Endodermal cell (in vitro differentiated cells): ENCODE results near the gene ABR. TPM values are rescaled to one million over a fixed set of nuclear protein-coding genes. Genes with fewer than 3 reads are reported as not detected.

Source experiments
- DNase-seq: peaks from one replicate; pipeline ENCODE4 v3.0.0-alpha.2; 2017
- H3K27ac ChIP-seq: 2 replicates; pipeline ENCODE4 v1.5.1; 2013; ENCODE audit warnings: mild to moderate bottlenecking, low read depth, low read length, moderate library complexity
- H3K27me3 ChIP-seq: 2 replicates; pipeline ENCODE4 v1.6.1; 2013; ENCODE audit warnings: mild to moderate bottlenecking, low read length, moderate library complexity; ENCODE audit not compliant: insufficient read depth, control insufficient read depth, poor library complexity, severe bottlenecking
- H3K36me3 ChIP-seq: 2 replicates; pipeline ENCODE4 v1.7.0; 2013; ENCODE audit warnings: mild to moderate bottlenecking, low read length, moderate library complexity; ENCODE audit not compliant: control insufficient read depth, insufficient read depth
- H3K4me1 ChIP-seq: one replicate; pipeline ENCODE4 v1.7.0; 2013; ENCODE audit warnings: low read length; ENCODE audit not compliant: control insufficient read depth, insufficient read depth
- H3K4me3 ChIP-seq: 2 replicates; pipeline ENCODE4 v1.5.1; 2013; ENCODE audit warnings: mild to moderate bottlenecking, low read length, moderate library complexity
- H3K9ac ChIP-seq: 2 replicates; pipeline ENCODE4 v1.6.1; 2013; ENCODE audit warnings: mild to moderate bottlenecking, low read length, moderate library complexity; ENCODE audit not compliant: poor library complexity, severe bottlenecking; ENCODE audit errors: extremely low read depth
- H3K9me3 ChIP-seq: 2 replicates; pipeline ENCODE4 v1.6.1; 2013; ENCODE audit warnings: mild to moderate bottlenecking, low read length, moderate library complexity; ENCODE audit not compliant: control insufficient read depth
- H3K27ac Mint-ChIP-seq: 2 replicates; pipeline ENCODE4 v1.8.0; 2020; ENCODE audit warnings: mixed read lengths
- H3K27me3 Mint-ChIP-seq: 2 replicates; pipeline ENCODE4 v1.8.0; 2021; ENCODE audit warnings: mild to moderate bottlenecking, mixed read lengths; ENCODE audit not compliant: insufficient read depth
- H3K36me3 Mint-ChIP-seq: 2 replicates; pipeline ENCODE4 v1.8.0; 2020; ENCODE audit warnings: low read depth, mixed read lengths
- H3K4me1 Mint-ChIP-seq: 2 replicates; pipeline ENCODE4 v1.8.0; 2020; ENCODE audit warnings: mixed read lengths
- H3K4me3 Mint-ChIP-seq: 2 replicates; pipeline ENCODE4 v1.8.0; 2020; ENCODE audit warnings: mild to moderate bottlenecking, moderate library complexity, mixed read lengths
- H3K9me3 Mint-ChIP-seq: 2 replicates; pipeline ENCODE4 v1.8.0; 2020; ENCODE audit warnings: mild to moderate bottlenecking, mixed read lengths
- WGBS, 2 experiments: methylation state at CpG; one replicate each; pipeline versions ENCODE4 v1.1.5 to v1.1.7; 2013; ENCODE audit warnings: missing lambda C conversion rate in 2 of 2, mixed read lengths in 1 of 2; ENCODE audit not compliant: insufficient coverage in 1 of 2, insufficient read length in 1 of 2; 5-methylcytosine and 5-hydroxymethylcytosine counted together
- total RNA-seq, 2 donors: library from RNA; stranded (reverse); fragmentation: NEBNext Ultra II Directional in 1 of 2; extraction: Animal tissue kit (Norgen Biotek cat#: 25700) in 1 of 2; gene quantifications; 2 replicates in 1 of 2; 3 replicates in 1 of 2; pipeline ENCODE4 v1.2.1, GENCODE V29; 2021
- TF ChIP-seq, protein P1 (sequence below): fragments of 200-600 bp; sonication (generic); conservative IDR thresholded peaks from 2 replicates; pipeline ENCODE4 v1.5.0; 2021; ENCODE audit warnings: antibody characterized with exemption, mild to moderate bottlenecking

ABR gene
- total RNA-seq, 2 donors from 2014 or later = 51.1 to 58.7 TPM

DNA sequence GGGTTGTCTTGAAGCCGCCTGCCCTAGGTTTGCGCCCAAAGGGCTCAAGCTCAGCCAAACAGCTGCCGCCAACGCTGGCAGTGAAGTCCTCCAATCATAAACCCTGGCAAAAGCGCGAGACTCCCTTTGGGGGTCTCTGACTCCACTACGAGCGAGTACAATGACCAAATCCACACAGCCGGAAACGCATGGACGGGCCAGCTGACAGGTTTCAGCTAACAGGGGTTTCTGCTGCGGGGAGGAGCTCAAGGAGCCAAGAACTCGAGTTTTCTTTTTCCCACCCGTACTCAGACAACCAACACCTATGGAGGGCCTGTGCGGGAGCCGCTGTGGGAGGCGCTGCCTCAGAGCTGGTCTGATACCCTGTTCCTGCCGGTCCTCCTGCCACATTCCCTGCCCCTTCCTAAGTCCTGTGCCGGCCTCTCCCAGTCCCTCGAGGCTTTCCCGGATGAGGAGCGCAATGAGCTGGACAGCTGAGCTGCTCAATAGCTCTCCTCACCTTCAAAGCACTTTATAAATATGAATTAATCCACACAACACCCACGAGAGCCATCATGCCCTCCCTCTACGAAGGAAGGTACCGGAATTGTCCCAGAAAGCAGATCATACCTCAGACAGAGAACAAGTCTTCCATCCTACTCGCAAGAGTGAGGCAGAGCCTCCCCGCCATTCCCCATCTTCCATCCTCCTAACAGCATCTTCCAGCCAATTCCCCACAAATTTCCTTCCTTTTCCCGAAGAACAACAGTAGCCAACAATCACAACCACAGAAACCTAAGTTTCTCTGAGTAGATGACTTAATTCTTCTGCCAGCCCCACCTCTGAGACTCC, 6.1 kb downstream of the ABR start:
- H3K4me3 ChIP-seq = no peak overlapping the region
- H3K27me3 ChIP-seq = no peaks in the 10 kb centered on the region
- no peaks in the 10 kb centered on the region for H3K36me3 ChIP-seq
- no peaks in the 10 kb centered on the region for H3K36me3 Mint-ChIP-seq
- H3K4me1 Mint-ChIP-seq = peaks cover 6% of the 10 kb centered on the region
- H3K9me3 Mint-ChIP-seq = no peaks in the 10 kb centered on the region
- H3K4me3 Mint-ChIP-seq = no peak overlapping the region
- no peaks in the 10 kb centered on the region for H3K4me1 ChIP-seq
- DNase-seq = no peak
- WGBS, 2 experiments = 93 to 94% methylated on average over 19 to 28 of the region's 28 CpGs
- H3K9ac ChIP-seq = no peak overlapping the region
- H3K27me3 Mint-ChIP-seq = peaks cover 5% of the 10 kb centered on the region
- no peak overlapping the region for H3K27ac Mint-ChIP-seq
- no peak overlapping the region for H3K27ac ChIP-seq
- TF ChIP-seq, protein P1, sequence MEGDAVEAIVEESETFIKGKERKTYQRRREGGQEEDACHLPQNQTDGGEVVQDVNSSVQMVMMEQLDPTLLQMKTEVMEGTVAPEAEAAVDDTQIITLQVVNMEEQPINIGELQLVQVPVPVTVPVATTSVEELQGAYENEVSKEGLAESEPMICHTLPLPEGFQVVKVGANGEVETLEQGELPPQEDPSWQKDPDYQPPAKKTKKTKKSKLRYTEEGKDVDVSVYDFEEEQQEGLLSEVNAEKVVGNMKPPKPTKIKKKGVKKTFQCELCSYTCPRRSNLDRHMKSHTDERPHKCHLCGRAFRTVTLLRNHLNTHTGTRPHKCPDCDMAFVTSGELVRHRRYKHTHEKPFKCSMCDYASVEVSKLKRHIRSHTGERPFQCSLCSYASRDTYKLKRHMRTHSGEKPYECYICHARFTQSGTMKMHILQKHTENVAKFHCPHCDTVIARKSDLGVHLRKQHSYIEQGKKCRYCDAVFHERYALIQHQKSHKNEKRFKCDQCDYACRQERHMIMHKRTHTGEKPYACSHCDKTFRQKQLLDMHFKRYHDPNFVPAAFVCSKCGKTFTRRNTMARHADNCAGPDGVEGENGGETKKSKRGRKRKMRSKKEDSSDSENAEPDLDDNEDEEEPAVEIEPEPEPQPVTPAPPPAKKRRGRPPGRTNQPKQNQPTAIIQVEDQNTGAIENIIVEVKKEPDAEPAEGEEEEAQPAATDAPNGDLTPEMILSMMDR = no peak
- no peaks in the 10 kb centered on the region for H3K9me3 ChIP-seq

DNA sequence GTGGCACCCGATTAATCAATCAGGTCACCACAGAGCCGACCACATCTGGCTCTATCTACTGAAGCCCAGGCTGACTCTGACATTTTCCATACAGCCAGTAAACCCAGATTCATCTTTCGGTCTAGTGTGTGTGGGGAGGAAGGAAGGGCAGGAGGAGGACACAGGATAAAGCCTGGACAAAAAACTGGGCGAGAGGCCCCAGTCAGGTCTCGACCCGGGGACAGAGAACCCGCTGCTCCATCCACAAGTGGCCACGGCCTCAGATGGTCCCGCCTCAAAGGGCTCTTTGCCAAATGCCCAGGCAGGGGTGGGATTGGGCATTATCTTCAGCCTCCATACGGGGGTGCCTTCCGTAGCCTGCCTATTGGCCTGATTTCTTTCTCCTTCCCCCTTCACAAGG, 7.8 kb downstream of the ABR start:
- no peak overlapping the region for H3K4me3 ChIP-seq
- no peak overlapping the region for H3K27ac ChIP-seq
- H3K9me3 Mint-ChIP-seq = no peaks in the 10 kb centered on the region
- 94 to 96% methylated on average over 6 to 11 of the region's 11 CpGs for WGBS, 2 experiments
- no peaks in the 10 kb centered on the region for H3K27me3 ChIP-seq
- peaks cover 4% of the 10 kb centered on the region for H3K36me3 Mint-ChIP-seq
- H3K4me1 Mint-ChIP-seq = no peaks in the 10 kb centered on the region
- no peak overlapping the region for H3K9ac ChIP-seq
- no peaks in the 10 kb centered on the region for H3K4me1 ChIP-seq
- no peaks in the 10 kb centered on the region for H3K9me3 ChIP-seq
- TF ChIP-seq, protein P1 = no peak
- DNase-seq = no peak
- no peak overlapping the region for H3K4me3 Mint-ChIP-seq
- no peak overlapping the region for H3K27ac Mint-ChIP-seq
- no peaks in the 10 kb centered on the region for H3K36me3 ChIP-seq
- H3K27me3 Mint-ChIP-seq = no peaks in the 10 kb centered on the region

DNA sequence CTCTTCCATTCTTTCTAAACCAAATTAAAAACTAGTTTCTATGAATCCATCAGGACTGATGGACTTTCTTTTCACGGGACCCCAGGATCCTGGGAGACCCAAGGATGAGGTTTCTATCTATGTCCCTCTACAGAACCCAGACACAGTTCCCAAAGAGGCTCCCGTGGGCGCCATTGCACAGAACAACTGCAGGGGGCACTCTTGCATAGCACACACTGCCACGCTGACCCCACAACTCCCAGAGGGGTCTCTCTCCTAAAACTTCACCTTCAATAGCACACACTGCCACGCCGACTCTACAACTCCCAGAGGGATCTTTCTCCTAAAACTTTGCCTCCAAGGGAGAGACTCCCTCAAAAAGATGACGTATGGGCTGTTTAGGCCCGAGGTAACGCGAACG, 9.0 kb downstream of the ABR start:
- Histone ChIP-seq H3K27me3 (no peaks in the 10 kb centered on the region), H3K9me3 (no peaks in the 10 kb centered on the region), H3K4me3 (no peak overlapping the region), H3K4me1 (no peaks in the 10 kb centered on the region), H3K27ac (no peak overlapping the region), H3K36me3 (no peaks in the 10 kb centered on the region), H3K9ac (no peak overlapping the region)
- WGBS, 2 experiments = 90 to 92% methylated on average over 8 to 11 of the region's 11 CpGs
- Mint-ChIP-seq H3K9me3 (no peaks in the 10 kb centered on the region), H3K4me1 (no peaks in the 10 kb centered on the region), H3K36me3 (peaks cover 4% of the 10 kb centered on the region), H3K27ac (no peak overlapping the region), H3K27me3 (no peaks in the 10 kb centered on the region), H3K4me3 (no peak overlapping the region)
- DNase-seq = peak; percentile 77
- TF ChIP-seq, protein P1 = peak; percentile 76
